Left lung (tissue), 10 donors: Measurements from ENCODE around the gene PRRX2. TPM values are rescaled to one million over a fixed set of nuclear protein-coding genes. Genes with fewer than 3 reads are reported as not detected.

Experiments
- ATAC-seq: fragments of 200-7000 bp; cut with Tn5 transposase; one replicate; pipeline ENCODE4 v1.9.1; 2020; ENCODE audit warnings: moderate library complexity
- DNase-seq, 4 donors: peaks; one replicate each; pipeline ENCODE4 v3.0.0-alpha.2; 2013 to 2020
- H3K27ac ChIP-seq, 2 donors: fragments of 200-600 bp; sonication (generic) in 1 of 2; one replicate each; pipeline versions ENCODE4 v1.5.0 to v1.8.0; 2020 to 2021
- H3K27me3 ChIP-seq, 2 donors: fragments of 200-600 bp; sonication (generic) in 1 of 2; one replicate each; pipeline versions ENCODE4 v1.5.0 to v1.8.0; 2020 to 2021
- H3K36me3 ChIP-seq, 2 donors: fragments of 200-600 bp; sonication (generic) in 1 of 2; one replicate each; pipeline versions ENCODE4 v1.5.0 to v1.8.0; 2020 to 2021
- H3K4me1 ChIP-seq, 2 donors: fragments of 200-600 bp; one replicate each; pipeline ENCODE4 v1.8.0; 2021
- H3K4me3 ChIP-seq, 2 donors: fragments of 200-600 bp; sonication (generic) in 1 of 2; one replicate each; pipeline versions ENCODE4 v1.5.0 to v1.8.0; 2020 to 2021; ENCODE audit warnings: mild to moderate bottlenecking in 1 of 2
- H3K9me3 ChIP-seq, 2 donors: fragments of 200-600 bp; sonication (generic) in 1 of 2; one replicate each; pipeline versions ENCODE4 v1.5.0 to v1.8.0; 2020 to 2021
- CTCF ChIP-seq, 2 donors: fragments of 200-600 bp; sonication (generic) in 1 of 2; IDR thresholded peaks; one replicate each; pipeline versions ENCODE4 v1.5.0 to v1.8.0; 2021; ENCODE audit warnings: antibody characterized with exemption in 2 of 2
- intact Hi-C, 2 donors: fragments of 100-400 bp; cut with DNase I; formaldehyde crosslinking; loops; one replicate each; pipeline versions ENCODE4 v1.11.2 to v1.14.2; 2022
- polyA plus RNA-seq, 6 donors: library from polyadenylated mRNA; unstranded; fragments of 120-200 nt; gene quantifications; one replicate each; pipeline ENCODE4 v1.2.1, GENCODE V29; 2013; ENCODE audit not compliant: insufficient read length in 6 of 6
- total RNA-seq, 2 donors: library from RNA; stranded (reverse); fragmentation: NEBNext Ultra II Directional; extraction: Animal tissue kit (Norgen Biotek cat#: 25700); gene quantifications; one replicate each; pipeline ENCODE4 v1.2.1, GENCODE V29; 2021
- donor health status: DM: no; HTN: yes; CAD: no.
- donor health status: DM: no; HTN: no; CAD: no.

Gene PRRX2
- total and polyA plus RNA-seq, 8 donors: 0.56 to 5.6 (median 1.0) TPM

- H3K27ac ChIP-seq: no peak overlapping the region
Measured at GRCh38 chr9:129768486-129768885, 103.0 kb downstream of the PRRX2 start.

DNA sequence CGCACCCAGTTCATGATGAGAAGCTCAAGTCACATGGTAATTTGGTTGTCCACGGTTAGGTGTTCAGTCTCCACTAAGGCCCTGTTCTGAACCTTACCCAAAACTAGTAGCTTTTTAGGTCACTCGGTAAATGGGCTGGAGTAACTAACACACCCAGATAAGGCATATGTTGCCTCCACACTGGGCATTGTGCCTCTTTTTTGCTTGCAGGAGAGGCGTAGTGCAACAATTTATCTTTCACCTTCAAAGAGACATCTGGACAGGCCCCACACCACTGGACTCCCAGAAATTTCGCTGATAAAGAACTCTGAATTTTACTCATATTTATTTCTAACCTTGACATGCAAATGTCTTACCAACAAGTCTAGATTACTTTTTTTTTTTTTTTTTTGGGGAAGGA lies 104.2 kb downstream of the PRRX2 start:
- Histone ChIP-seq H3K9me3 (no peaks in the 10 kb centered on the region), H3K27me3 (no peaks in the 10 kb centered on the region), H3K27ac (no peak overlapping the region), H3K4me3 (no peak overlapping the region), H3K36me3 (no peaks in the 10 kb centered on the region), H3K4me1 (peaks cover 0 to 21% of the 10 kb centered on the region in 2 donors)
- ATAC-seq (no peak), DNase-seq (no peak)
- intact Hi-C loops: no loop called here
- no peak for TF ChIP-seq CTCF (IDR thresholded peaks at IDR 0.05)

More at GRCh38 chr9:129768486-129768885, 103.0 kb downstream of the PRRX2 start:
- Histone ChIP-seq H3K4me1 (peaks cover 0 to 11% of the 10 kb centered on the region in 2 donors), H3K36me3 (no peaks in the 10 kb centered on the region), H3K4me3 (no peak overlapping the region), H3K27me3 (no peaks in the 10 kb centered on the region), H3K9me3 (no peaks in the 10 kb centered on the region)
- ATAC-seq (no peak), DNase-seq (no peak)
- TF ChIP-seq CTCF (IDR thresholded peaks at IDR 0.05): no peak
- intact Hi-C loops: no loop called here

GRCh38 chr9:129770741-129771140 lies 105.3 kb downstream of the PRRX2 start:
- Histone ChIP-seq H3K36me3 (no peaks in the 10 kb centered on the region), H3K4me1 (peaks cover 0 to 31% of the 10 kb centered on the region in 2 donors), H3K27me3 (no peaks in the 10 kb centered on the region), H3K4me3 (no peak overlapping the region), H3K27ac (no peak overlapping the region), H3K9me3 (no peaks in the 10 kb centered on the region)
- TF ChIP-seq CTCF (IDR thresholded peaks at IDR 0.05): no peak
- no peak for ATAC-seq
- intact Hi-C loops: no loop called here
- DNase-seq: no peak

Other genes starting within 250 kb of the PRRX2 start
- gene C9orf50, start 44.5 kb upstream of the PRRX2 start, total RNA-seq: not detected
- gene C9orf50, start 44.5 kb upstream of the PRRX2 start, polyA plus RNA-seq: under 1 TPM; 0.18 to 0.51 (median 0.44) TPM
- gene NTMT1, start 39.5 kb upstream of the PRRX2 start, total RNA-seq: 10 to 100 TPM; 25.3 to 35.4 TPM
- 10 to 100 TPM; 19.5 to 26.8 (median 22.8) TPM for gene NTMT1, start 39.5 kb upstream of the PRRX2 start, polyA plus RNA-seq
- gene ASB6, start 23.5 kb upstream of the PRRX2 start, total RNA-seq: 10 to 100 TPM; 15.8 to 18.0 TPM
- gene ASB6, start 23.5 kb upstream of the PRRX2 start, polyA plus RNA-seq: 10 to 100 TPM; 14.0 to 17.7 (median 15.0) TPM
- 1 to 10 TPM; 3.2 to 9.8 TPM for gene PTGES, start 87.4 kb downstream of the PRRX2 start, total RNA-seq
- gene PTGES, start 87.4 kb downstream of the PRRX2 start, polyA plus RNA-seq: 1 to 10 TPM; 5.2 to 6.7 (median 6.1) TPM
- 10 to 100 TPM; 26.1 to 32.1 TPM for gene TOR1B, start 137.5 kb downstream of the PRRX2 start, total RNA-seq
- 10 to 100 TPM; 19.0 to 25.0 (median 21.4) TPM for gene TOR1B, start 137.5 kb downstream of the PRRX2 start, polyA plus RNA-seq
- gene TOR1A, start 158.5 kb downstream of the PRRX2 start, total RNA-seq: 10 to 100 TPM; 32.0 to 38.5 TPM
- gene TOR1A, start 158.5 kb downstream of the PRRX2 start, polyA plus RNA-seq: 10 to 100 TPM; 34.2 to 40.0 (median 36.3) TPM
- gene C9orf78, start 169.6 kb downstream of the PRRX2 start, total RNA-seq: 10 to 100 TPM; 30.1 to 31.8 TPM
- gene C9orf78, start 169.6 kb downstream of the PRRX2 start, polyA plus RNA-seq: 10 to 100 TPM; 50.7 to 71.9 (median 67.7) TPM
- 10 to 100 TPM; 21.0 to 22.9 TPM for gene USP20, start 169.8 kb downstream of the PRRX2 start, total RNA-seq
- 10 to 100 TPM; 16.7 to 24.6 (median 21.6) TPM for gene USP20, start 169.8 kb downstream of the PRRX2 start, polyA plus RNA-seq